PFSK-1 (cell line): ENCODE measurements around the gene HAX1. TPM values are rescaled to one million over a fixed set of nuclear protein-coding genes. Genes with fewer than 3 reads are reported as not detected.
A peak's percentile ranks its signal among the peaks of the same experiment; 100 is the strongest.

Source experiments
- FOXP2 ChIP-seq: optimal IDR thresholded peaks from 2 replicates; pipeline ENCODE3; 2011; ENCODE audit warnings: borderline replicate concordance, control low read depth, inconsistent platforms; ENCODE audit not compliant: insufficient read depth; ENCODE audit errors: extremely low read length, extremely low read depth
- POLR2AphosphoS5 ChIP-seq: IDR thresholded peaks from 2 replicates; pipeline ENCODE4 v1.6.1; 2012; ENCODE audit warnings: low read depth, mild to moderate bottlenecking, control low read depth, low read length, moderate library complexity
- SIN3A ChIP-seq: IDR thresholded peaks from 2 replicates; pipeline ENCODE4 v1.6.1; 2012; ENCODE audit warnings: mild to moderate bottlenecking, low read length, moderate library complexity, borderline replicate concordance; ENCODE audit not compliant: insufficient read depth
- TAF1 ChIP-seq: IDR thresholded peaks from 2 replicates; pipeline ENCODE4 v1.6.1; 2012; ENCODE audit warnings: low read length, control low read depth, borderline replicate concordance; ENCODE audit not compliant: insufficient read depth
- polyA plus RNA-seq: library from polyadenylated mRNA; unstranded; fragments of >200 nt; gene quantifications from one replicate; pipeline ENCODE4 v1.2.1, GENCODE V29; 2012; ENCODE audit warnings: low read depth, missing spikeins; ENCODE audit not compliant: insufficient read length
- TF ChIP-seq, protein P1 (sequence below), 2 experiments: IDR thresholded peaks; 2 replicates each; pipeline versions ENCODE4 v1.6.1 to v1.8.0; 2011 to 2012; ENCODE audit warnings: low read depth in 2 of 2, low read length in 2 of 2, control low read depth in 1 of 2, inconsistent platforms in 1 of 2, mild to moderate bottlenecking in 1 of 2, moderate library complexity in 1 of 2; ENCODE audit not compliant: insufficient read depth in 1 of 2

HAX1 gene
- polyA plus RNA-seq = 206 TPM

DNA sequence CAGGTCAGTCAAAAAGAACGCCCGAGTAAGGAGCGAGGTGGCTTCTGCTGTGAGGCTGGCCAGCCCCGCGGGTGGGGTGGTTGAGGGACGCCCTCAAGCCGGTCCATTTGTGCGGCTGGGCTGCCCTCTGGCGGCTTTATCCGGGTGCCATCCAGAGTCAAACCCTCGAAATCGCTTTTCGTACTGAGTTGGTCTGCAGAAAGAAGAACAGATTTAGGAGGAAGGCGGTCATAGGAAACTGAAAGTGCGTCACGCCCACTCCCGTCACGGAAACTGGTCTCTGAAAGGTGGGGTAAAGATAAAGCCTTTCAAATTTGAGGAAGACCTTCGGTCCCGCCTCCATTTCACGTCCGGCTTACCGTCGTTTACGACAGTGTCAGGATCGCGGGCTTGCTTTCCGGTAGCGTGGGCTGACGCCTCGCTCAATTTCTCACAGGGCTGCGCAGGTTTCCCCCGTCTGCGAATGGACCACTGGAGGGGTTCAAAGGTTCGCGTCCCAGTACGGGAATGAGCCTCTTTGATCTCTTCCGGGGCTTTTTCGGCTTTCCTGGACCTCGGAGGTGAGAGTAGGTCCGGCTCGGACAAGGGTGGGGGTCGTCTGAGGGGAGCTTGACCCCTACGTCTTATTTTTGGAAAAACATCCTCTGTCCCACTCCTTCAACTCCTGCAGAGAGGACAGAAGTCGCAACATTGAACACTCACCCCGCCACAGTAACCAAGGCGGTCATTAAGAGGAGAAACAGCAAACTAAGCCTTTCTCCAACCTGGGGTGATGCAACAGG is at the start of gene HAX1:
TSS of gene HAX1 (plus strand) at position 413 of the 782 bp plus-strand sequence. CDS start at position 508, 95 bp downstream.
- TF ChIP-seq SIN3A (no peak; the same call in 1 of the 2 replicates), TAF1 (peak; percentile 76; the same call in 1 of the 2 replicates), POLR2AphosphoS5 (peak; percentile 80), FOXP2 (peak; percentile 16)
- TF ChIP-seq, protein P1, sequence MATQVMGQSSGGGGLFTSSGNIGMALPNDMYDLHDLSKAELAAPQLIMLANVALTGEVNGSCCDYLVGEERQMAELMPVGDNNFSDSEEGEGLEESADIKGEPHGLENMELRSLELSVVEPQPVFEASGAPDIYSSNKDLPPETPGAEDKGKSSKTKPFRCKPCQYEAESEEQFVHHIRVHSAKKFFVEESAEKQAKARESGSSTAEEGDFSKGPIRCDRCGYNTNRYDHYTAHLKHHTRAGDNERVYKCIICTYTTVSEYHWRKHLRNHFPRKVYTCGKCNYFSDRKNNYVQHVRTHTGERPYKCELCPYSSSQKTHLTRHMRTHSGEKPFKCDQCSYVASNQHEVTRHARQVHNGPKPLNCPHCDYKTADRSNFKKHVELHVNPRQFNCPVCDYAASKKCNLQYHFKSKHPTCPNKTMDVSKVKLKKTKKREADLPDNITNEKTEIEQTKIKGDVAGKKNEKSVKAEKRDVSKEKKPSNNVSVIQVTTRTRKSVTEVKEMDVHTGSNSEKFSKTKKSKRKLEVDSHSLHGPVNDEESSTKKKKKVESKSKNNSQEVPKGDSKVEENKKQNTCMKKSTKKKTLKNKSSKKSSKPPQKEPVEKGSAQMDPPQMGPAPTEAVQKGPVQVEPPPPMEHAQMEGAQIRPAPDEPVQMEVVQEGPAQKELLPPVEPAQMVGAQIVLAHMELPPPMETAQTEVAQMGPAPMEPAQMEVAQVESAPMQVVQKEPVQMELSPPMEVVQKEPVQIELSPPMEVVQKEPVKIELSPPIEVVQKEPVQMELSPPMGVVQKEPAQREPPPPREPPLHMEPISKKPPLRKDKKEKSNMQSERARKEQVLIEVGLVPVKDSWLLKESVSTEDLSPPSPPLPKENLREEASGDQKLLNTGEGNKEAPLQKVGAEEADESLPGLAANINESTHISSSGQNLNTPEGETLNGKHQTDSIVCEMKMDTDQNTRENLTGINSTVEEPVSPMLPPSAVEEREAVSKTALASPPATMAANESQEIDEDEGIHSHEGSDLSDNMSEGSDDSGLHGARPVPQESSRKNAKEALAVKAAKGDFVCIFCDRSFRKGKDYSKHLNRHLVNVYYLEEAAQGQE (IDR thresholded peaks at IDR 0.05; ENCODE audit: insufficient read depth in 1 of 2, low read depth in 2 of 2, low read length in 2 of 2) = peak in 1 of 2 experiments; percentile 67; a peak in 2 of 4 replicates

DNA sequence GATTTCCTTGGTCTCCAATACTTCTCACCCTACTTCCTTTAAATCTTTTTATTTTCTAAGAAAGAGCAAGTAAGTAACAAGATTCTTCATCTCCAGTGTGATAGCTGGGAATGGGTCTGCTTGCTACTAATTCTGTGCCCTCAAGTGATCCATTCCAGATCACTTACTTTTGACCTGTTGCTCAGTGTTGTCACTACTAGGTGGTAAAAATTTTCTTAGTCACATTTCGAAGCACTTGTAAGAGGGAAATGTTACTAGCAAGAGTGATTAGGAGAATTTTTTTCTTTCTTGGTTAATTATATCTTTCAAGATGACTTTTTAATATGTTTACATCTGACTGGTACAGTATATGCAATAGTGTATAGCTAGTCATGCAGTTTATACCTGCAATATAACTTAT is 49.5 kb upstream of the HAX1 start:
- TF ChIP-seq FOXP2 (no peak), TAF1 (no peak), POLR2AphosphoS5 (no peak), SIN3A (no peak)
- TF ChIP-seq, protein P1 (IDR thresholded peaks at IDR 0.05; ENCODE audit: insufficient read depth in 1 of 2, low read depth in 2 of 2, low read length in 2 of 2) = no peak

DNA sequence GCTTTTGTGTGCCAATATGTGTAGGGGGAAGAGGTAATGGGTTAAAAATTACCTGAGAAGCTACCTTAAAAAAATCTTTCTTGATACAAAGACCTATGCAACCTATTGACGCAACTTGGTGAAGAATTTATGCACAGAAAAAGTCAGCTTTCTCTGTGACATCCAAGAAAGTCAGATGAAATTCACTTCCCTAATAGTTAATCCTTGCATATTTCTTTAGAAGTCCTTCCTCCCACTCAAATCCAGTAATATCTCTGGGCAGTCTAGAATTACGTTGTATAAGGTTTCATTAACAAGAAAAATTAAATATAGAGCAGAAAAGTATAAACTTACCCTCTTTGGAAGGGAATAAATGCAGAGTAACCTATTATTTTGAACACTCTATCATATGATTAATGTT is 48.8 kb upstream of the HAX1 start:
- TF ChIP-seq TAF1 (no peak), POLR2AphosphoS5 (no peak), FOXP2 (no peak)
- TF ChIP-seq, protein P1 (IDR thresholded peaks at IDR 0.05; ENCODE audit: insufficient read depth in 1 of 2, low read depth in 2 of 2, low read length in 2 of 2) = no peak

DNA sequence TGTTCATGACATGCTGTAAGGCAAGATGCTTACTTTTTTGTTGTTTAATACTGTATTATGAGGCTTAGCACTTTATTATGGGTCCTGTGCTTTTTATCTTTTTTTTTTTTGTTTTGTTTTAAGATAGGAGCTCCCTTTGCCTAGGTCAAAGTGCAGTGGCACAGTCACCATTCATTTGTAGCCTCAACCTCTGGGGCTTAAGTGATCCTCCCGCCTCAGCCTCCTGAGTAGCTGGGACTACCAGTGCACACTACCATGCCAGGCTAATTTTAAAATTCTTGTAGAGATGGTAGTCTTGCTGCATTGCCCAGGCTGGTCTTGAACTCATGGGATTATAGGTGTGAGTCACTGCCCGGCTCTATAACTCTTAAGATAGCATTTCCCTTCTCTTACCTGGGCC is 47.1 kb upstream of the HAX1 start:
- TF ChIP-seq TAF1 (no peak), POLR2AphosphoS5 (no peak), SIN3A (no peak), FOXP2 (no peak)
- TF ChIP-seq, protein P1 (IDR thresholded peaks at IDR 0.05; ENCODE audit: insufficient read depth in 1 of 2, low read depth in 2 of 2, low read length in 2 of 2) = no peak
